Fibroblast of skin of right quadriceps (primary cell): Measurements from ENCODE around the gene MLLT3.
A peak's percentile ranks its signal among the peaks of the same experiment; 100 is the strongest.

ENCODE experiments used
- DNase-seq: peaks from one replicate; pipeline ENCODE4 v3.0.0-alpha.2; 2013

Gene MLLT3

DNA sequence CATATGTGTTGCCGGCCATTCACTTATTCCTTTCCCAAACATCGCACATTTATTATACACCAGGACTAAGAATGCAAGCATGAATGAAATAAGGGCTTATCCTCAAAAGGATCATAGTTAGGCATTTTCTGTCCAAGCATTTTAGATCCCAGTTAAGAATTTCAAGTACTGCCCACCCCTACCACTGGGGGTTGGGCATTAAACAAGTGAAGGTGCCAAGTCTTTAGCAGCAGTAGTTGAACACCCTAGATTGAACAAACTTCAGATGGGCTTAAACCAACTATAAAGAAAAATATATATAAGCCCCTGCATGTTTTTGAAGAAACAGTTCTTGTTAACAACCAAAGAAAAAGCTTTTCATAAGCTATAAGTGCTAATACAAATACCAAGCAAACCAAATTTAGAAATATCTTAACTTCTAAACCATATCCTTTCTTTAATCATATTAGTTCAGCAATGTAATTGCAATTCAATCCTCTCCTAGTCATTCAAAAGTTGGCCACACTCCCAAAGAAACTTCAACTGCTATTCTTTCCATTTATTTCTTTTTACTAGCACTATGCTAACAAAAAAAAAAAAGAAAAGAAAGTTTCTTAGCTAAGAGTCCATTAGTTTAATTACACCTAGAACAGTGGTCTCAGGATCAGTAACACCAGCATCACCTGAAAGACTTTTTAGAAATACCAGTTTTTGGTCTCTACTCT, 149.8 kb downstream of the MLLT3 start:
- no peak for DNase-seq

DNA sequence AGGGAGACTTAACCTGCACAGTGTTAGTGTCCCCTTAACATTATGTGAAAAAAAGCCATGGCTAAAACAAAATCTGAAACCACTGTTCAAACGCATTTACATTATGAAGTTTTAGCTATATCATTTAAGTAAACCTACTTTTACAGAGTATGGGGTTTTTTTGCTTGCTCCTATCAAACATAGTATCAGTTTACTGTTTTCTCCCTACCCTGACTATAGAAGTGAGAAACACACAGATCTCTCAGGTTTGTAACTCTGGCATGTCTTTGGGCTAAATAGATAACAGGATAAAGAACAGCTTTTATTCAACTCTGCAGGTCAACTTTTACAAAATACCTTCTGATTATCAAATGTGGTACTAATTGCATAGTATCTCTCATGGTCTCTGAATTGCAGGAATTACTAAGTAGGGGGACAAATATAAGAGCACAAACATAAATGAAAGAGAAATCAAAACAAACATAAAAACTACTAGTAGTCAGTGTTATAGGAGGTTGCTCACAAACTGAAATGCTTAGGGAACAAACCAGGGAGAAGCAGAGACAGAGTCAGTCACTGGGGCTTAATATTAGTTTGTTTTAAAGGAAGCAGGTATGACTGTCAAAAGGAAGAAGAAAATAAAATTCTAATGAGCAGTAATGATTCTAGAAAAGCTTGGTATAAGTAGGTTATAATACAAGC, 155.8 kb downstream of the MLLT3 start:
- DNase-seq = no peak

DNA sequence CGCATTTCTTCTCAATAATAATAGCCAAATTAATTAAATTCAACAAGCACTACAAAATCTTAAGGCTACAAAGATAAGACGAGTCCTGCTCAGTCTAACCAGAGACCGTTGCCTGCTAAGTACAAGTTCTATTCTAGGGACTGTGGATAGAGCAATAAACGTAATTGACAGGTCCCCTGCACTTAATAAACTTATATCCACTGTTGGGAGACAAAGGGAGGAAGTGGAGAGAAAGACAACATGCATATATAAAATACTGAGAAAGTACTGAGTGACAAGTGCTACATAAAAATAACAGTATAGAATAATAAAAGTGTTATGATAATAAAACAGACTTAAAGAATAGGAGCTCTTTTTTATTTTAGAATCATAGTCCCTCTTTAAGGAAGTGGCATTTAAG, 158.1 kb downstream of the MLLT3 start:
- DNase-seq = no peak

DNA sequence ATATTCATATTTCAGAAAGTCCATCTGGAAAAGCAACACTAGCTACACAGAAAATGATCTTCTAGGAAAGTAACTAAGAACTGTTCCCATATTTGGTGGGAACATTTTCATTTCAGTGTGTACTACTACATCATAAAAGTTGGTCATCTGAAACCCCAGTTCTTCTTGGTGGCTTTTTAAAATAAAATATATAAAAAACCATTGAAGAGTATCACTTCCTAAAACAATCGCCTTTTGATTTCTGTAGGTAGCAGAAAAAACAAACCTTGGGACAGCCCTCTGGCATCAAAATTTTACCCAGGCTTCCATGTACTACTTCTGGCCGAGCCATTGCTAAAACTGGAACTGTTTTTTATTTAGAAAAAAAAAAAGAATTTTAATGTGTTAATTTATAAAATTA, 158.5 kb downstream of the MLLT3 start:
- no peak for DNase-seq

DNA sequence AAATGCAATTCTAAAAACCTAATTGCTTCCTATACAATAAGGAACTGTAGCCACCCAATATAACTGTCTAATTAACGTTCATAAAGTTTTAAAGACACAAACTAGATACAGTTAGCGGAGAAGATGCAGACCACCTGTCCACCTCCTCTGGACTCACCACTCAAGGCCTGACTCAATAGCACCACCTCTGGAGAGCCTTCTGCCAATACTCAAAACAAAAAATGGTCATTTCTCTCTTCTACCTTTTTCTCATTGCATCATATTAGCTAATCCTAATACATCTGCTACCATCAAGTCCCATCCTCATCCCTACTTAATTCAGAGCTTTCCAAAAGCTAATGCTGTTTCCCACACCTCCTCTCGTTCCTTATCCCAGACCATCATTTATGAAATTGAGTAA, 159.9 kb downstream of the MLLT3 start:
- no peak for DNase-seq

DNA sequence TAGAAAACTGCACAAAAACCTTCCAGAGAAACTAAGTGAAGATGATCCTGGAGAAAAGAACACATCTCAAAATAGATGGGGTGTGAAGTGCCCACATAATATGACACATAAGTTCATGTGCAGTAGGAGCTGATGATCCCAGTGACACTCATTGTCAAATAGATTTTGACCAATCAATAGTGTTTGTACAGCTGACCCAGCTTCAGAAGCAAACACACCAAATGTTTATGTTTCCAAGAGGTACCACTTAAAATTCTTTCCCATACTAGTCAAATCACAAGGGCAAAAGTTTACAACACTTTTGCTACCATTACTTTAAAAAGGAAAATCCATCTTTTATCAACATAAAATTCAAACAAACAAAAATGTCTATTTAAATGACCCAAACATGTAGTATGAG, 175.0 kb downstream of the MLLT3 start:
- no peak for DNase-seq

DNA sequence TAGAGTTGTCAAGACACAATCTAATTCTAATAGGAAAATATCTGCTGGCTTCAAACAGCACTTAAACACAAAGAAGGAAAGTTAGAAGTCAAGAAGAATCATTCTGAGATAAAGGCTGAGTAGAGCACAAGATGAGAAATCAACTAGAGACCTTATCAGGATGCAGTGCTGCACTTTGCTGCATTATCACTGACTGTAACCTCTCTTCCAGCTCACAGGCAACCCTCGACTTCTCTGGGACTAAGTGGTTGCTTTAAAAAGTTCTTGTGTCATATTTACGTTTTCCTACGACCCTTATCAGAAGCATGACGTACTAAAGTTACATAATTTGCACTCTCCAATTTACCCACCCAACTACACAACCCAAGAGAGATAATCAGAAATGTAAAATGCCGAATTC, 176.1 kb downstream of the MLLT3 start:
- DNase-seq = no peak

DNA sequence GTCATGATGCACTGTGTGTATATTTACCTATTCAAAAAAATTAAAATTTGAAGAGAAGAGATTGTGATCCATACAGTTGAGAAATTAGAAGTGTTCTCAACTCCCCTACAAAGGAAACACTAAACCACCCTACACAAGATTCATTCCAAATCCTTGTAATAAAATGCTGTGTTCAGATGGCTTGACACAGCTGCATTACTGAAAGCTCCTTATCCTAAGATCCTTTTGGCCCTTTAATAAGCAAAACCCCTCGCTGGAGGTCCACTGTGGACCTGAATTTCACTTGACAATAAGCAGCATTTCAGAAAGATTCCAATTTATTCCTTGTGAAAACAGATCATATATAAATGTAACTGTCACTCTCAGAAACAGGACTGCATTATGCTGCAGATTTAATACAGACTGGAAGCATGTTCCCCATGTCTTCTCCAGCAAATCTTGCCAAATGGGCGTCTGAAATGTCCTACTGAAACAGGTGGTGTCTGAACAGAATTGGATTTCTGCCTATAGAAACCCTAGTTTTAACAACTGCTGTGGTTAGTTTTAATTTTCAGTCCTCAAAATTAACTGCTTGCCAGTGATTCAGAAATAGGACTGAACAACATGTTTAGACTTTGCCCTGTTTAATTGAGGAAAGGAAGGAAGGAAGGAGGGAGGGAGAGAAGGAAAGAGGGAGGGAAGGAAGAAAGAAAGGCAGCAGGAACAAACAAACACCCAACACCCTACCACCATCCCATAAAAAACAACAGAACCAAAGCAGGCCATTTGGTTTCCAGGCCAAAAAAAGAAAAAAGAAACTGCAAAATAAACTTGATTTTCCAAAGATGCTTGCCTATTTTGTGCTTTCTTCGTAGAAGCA, 179.6 kb downstream of the MLLT3 start:
- DNase-seq = no peak

DNA sequence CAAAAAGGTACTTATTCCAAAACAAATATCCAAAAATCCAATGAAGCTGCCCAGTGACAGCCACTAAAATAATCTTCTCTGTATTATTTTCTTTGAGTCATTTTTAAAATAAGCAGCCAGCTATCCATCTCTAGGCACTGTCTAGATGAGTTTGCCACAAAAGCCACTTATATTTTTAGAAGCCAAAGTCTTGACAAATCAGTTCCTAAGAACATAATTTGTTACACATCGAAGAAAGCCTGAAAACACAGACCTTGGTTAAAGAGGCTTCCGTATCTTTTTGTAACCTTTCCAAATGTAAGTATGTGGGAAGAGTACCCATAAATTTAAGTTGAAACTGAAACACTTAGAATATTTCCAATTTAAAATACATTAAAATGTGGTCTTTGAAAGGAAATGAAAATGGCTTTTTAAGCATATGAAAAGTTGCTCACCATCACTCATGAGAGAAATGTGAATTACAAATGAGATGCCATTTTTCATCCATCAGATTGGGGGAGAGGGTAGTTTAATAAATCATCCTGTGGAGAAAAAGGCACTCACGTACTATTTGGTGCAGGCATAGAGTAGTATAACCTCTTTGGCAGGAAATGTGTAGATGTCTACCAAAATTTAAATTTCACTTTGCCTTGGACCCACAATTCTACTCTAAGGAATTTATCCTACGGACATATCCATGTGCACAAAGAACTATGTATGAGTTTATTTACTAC, 180.4 kb downstream of the MLLT3 start:
- peak; percentile 41 for DNase-seq

DNA sequence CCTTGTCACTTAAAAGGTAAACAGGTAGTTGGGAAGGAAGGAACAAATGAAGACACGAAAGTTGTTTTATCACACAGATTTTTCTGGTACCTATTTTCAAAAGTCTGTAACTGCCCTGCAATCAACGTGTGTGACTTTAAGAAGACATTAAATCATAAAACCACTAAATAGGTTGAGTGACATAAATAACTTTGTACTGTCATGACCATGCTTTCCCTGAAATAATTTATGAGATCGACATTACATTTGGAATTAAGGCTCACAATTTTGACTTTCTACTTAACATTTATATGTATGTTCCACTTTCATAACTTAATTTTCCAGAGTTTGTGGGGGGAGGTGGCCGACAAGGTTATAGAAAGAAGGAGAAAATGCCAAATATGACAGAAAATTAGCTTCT, 181.1 kb downstream of the MLLT3 start:
- no peak for DNase-seq

DNA sequence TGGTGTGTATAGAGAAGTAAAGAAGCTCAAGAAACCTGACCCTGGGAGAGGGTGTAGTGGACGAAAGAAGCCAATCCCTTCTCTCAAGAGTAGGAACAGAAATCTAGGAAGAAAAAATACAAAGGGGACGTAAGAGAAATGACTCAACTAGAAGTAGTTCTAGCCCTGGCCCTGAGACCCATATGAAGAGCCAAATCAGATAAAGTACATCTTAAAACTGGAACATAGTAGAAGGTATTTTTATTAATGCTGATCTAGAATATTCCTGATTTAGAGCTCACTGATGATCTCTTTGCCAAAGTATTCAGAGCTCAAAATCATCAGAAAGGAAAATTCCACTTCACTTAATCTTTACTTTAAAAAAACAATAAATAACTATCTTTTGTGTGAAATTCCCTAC, 184.8 kb downstream of the MLLT3 start:
- peak; percentile 33 for DNase-seq

DNA sequence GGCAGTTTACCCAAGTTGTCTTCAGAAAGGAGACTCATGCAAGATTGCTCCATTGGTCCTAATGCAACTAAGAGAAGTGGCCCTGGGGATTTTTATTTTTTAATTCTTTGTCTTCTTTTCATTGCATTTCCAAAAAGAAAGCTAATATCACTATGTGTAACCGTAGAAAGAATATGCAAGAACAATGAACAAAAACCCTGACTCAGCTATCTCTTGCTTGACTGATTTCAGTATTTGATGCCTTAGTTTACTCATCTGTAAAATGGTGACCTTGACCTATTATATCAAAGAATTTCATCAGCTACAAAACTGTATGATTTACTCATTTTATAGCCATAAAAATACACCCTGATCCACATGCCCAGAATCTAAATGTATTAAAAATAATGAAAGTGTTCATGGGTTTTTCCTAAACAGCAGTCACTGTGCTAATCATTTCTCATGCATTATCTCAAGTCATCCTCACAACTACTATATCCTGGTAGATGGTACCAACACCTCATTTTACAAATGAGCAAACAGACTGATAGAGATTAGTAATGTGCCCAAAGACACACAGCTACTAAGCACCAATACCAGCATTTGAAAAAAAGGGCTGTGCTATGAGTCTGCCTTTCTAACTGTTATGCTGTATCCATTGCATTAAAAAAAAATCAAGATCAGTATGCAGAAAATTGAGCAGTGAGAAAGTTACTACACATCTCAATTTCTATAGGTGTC, 185.7 kb downstream of the MLLT3 start:
- DNase-seq = no peak

DNA sequence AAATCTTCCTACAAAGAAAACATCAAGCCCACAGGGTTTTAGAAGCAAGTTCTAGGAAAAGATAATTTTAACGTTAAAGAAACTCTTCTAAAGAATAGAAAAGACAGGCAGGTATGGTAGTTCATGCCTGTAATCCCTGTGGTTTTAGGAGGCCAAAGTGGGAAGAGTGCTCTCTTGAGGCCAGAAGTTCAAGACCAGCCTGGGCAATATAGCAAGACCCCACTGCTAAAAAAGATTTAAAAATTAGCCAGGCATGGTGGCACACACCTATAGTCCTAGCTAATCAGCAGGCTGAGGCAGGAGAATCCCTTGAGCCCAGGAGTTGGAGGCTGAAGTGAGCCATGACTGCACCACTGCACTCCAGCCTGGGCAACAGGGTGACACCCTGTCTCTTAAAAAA, 193.3 kb downstream of the MLLT3 start:
- DNase-seq = no peak

DNA sequence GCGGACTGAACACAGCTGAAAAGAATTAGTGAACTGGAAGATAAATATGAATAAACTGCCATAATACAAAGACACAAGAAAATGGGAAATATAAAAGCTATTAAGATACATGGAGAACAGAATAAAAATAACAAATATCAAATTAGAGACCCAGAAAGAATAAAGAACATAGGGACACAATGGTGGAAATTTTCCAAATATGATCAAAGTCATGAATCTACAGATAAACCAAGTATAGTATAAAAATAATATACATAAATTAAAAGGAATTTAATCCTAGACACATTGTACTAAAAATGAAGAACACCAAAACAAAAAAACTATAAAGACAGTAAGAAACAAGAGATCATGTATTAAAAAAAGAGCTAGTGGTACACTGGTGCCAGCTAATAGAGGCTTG, 194.9 kb downstream of the MLLT3 start:
- DNase-seq = no peak

DNA sequence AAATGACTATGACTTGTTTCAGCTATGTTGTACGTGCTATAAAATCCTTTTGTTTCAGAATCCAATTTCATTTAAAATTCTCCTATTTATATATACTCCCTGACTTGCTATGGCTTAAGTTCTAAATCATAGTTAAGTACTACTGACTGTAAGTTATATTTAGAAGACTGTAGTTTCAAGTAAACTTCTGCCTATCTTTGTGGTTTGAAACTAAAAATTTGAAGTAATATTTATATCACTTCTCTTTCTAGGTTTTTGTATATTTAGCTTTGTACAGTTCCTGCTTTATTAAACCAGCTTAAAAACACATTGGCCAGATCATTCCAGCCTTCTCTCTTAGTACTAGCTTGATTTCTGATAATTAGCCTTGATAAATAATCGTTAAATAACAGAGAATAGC, 196.3 kb downstream of the MLLT3 start:
- DNase-seq = no peak

DNA sequence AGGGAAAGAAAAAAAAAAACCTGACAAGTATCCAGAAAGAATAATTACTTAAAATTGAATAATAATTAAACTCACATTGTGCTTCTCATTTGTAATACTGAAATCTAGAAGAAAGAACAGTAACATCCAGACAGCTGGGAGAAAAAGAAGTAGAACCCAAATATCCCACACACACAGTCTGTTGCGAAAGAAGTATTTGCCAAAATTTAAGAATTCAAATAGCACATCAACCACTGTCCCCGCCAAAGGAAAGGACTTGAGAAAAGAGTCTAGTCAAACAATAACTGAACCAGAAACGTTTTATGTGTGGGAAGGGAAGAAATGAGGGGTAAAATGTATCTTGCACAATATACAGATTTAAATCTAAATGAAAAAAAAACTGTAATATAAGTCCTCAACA, 202.8 kb downstream of the MLLT3 start:
- DNase-seq = no peak

DNA sequence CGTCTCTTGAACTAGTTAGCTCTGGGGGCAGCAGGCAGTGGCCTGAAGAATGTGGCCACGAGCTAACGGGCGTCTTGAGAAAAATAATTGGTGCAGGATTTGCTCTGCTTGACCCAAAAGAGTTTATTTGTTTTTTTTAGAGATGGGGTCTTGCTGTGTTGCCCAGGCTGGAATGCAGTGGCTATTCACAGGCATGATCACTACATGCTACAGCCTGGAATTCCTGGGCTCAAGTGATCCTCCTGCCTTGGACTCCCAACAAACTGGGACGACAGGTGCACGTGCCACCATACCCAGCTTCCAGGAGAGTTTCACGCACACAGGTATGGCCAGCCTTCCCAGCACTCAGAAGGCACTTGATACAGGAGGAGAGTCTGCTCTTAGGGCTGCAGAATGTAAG, 203.8 kb downstream of the MLLT3 start:
- no peak for DNase-seq

DNA sequence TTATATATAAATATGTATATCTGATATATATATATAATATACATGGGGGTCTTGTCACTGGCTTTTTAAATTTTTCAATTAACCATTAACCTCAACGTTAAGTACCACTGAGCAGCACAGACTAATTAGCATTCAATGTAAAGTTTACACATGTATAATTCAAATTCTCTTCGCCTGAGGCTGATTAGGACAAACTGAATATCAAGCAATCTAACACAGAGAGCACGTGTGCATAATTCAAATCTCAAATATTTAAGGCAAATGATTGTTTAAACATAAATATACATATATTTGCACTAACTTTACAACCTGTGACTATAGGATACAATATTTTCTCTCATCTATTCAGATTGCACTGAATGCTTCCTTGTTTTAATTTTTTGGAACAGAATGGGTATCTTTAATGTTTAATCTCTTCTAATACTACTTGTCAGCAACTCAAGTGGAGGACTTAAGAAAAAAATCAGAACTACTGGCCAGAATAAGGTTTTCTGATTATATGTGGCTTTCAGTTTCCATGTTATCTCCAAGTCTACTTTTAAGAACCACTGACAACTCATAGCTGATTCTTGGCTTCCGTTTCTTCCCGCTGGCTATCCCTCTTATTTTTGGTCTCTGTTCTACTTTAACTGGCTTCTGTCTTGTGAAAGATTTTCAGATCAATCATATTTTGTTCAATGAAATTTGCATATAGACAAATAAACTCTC, 204.8 kb downstream of the MLLT3 start:
- DNase-seq = no peak

DNA sequence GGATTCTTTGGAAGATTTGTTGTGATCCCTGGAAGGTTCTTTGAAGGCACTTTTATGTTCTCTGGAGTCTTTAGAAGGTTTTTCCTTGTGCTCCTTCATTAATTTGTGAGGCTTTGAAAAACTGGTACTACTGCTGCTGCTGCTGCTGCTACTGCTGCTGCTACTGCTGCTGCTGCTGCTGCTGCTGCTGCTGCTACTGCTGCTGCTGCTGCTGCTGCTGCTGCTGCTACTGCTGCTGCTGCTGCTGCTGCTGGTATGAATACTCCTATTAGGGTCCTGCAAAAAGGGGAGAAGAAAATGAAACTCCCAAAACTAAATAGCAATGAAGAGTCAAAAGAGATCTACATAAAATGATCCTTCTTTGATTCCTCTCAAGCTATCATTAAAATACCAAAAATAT, 208.1 kb downstream of the MLLT3 start:
- DNase-seq = no peak

DNA sequence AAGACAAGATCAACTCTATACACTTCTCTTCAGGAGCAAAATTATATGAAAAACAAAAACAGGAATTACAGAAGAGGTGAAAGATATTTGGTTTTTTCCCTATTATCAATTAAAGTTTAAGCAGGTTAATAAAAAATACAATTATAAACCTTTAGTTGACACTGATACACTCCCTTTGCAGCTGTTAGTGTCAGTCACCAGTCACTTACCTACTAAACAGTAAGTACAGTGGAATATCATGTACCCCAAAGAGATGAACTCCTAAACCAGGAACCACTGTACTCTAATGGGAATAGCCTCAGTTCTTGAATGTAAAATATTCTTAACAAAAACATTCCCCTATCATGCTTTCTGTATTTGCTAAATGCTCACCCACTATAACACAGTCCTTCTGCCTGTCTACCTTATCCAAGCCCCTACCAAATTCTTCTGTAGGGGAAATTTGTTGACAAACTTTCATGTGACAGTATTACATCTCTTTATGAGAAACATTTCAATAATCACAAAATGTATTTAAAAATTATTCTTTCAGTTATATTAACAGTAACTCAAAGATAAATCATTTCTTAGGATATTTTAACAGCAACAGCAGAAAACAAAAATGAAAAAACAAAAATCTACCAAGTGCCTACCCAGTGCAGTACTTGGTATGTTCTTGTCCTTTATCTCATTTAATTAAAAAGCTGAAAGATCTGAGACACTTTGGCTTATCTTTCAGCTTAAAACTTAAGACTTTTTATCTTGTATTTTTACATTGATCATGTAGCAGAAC, 212.8 kb downstream of the MLLT3 start:
- DNase-seq = no peak

DNA sequence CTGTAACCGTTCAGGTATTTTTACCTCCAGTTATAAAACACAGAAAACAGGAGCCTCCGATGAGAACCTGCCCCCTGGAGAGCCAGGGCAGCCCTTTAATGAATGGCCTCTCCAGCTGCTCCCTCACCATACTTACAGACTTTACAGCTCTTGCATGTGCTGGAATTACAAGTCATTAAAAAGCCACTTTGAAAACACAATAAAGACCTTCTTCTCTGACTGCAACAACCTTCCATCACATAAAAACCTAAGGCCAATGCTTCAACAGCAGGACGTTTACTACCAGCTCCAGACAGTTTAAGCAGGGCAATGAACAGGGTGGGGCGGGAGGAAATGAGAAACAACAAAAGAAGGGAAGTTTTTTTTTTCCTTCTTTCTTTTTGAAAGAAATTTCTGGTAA, 213.8 kb downstream of the MLLT3 start:
- DNase-seq = no peak
